CD4-positive, alpha-beta T cell treated with Interleukin-12 subunit alpha and Interleukin-12 subunit beta, for 1 hour (primary cell): Measurements from ENCODE around the gene ARHGEF7.

Source experiments
- DNase-seq: peaks from one replicate; pipeline ENCODE4 v3.0.0-alpha.2; 2020

ARHGEF7 gene

DNA sequence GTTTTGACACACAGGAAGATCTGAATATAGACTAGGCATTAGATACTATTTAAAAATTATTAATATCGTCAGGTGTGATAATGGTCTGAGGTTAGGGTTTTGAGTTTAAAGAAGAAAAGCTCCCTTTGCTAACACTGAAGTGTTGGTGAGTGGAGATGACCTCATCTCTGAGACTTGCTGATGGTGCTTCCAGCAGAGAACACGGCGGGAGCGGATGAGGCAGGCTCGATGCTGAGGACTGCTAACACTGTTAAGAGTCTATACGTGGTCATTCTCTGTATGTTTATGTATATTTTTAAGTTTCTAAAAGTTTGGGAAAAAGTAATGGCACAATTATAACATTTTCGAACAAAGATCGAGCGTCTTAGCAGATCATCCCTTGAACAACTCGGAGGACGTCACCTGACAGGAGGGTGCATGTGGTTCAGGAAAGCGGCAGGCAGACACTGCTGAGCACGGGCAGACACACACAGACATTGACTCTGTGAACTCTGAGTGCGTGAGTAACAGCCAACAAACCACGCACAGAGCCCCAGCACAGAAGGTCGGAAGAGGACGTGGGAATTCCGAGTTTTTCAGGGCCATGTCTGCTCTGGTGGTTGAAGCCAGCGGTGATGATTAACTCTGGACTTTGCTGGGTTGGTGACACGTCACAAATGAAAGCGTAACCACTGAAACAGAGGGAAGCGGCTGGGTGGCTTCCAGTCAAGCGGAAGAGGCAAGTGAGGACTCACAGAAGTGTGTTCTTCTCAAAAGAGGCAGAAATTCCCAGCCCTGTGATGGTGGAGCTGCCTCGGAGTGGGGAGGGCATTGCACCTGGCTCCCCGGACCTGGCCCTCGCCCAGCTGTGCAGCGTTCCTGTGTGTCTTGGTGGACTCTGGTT is 113.4 kb downstream of the ARHGEF7 start:
- DNase-seq: no peak

DNA sequence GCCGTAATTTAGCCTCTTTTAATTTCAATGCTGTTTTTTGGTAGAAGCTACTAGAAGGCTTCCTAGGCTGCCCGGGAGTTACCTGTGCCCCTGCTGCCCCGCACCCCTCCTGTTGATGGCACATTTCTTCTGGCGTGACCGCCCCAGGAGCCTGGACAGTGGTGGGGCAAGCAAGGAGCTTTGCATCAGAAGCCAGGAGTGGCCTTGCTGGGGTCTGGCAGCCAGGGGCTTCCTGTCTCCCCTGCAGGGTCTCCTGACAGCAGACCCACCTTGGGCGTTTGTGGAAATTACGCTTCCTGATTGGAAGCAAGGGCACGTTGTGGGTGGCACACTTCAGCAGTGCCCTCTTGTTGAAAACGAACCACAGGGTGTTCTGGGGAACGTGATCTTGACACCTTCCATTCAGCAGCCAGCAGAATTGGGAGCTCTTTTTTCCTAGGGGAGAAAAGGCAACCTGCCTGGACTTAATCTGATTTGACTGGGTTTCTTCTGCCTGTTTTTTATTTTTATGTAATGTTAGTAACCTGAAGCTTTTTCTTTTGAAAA is 115.3 kb downstream of the ARHGEF7 start:
- DNase-seq: no peak

DNA sequence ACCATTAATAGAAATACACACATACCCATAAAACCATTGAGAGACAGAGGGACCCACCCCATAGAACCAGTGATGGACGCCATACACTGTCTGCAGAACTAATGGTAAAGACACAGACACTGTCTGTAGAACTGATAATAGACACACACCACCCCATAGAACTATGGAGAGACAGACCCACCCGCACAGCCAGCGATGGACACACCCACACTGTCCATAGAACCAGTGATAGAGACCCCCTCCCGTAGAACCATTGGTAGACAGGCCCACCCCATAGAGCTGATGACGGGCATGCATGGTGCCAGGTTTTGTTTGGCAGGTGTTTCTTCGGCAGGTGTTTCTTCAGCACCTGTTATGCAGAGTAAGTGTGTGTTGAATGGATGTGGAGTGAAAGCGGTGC is 117.1 kb downstream of the ARHGEF7 start:
- no peak for DNase-seq

DNA sequence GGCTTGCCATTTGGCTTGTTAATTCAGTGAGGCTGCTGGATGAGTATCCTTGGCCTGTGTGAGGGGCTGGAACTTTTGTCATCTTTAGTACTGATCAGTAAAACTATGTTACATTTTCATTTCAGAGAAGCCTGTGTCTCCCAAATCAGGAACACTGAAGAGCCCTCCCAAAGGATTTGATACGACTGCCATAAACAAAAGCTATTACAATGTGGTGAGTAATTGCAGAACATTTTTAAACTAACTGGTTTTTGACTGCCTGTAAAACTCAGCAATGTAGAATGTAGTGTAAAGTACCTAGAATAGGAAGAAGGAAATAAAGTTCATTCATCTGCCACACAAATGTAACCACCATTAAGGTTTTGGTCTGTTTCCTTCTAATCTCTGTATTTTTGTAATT is 118.0 kb downstream of the ARHGEF7 start:
- no peak for DNase-seq

DNA sequence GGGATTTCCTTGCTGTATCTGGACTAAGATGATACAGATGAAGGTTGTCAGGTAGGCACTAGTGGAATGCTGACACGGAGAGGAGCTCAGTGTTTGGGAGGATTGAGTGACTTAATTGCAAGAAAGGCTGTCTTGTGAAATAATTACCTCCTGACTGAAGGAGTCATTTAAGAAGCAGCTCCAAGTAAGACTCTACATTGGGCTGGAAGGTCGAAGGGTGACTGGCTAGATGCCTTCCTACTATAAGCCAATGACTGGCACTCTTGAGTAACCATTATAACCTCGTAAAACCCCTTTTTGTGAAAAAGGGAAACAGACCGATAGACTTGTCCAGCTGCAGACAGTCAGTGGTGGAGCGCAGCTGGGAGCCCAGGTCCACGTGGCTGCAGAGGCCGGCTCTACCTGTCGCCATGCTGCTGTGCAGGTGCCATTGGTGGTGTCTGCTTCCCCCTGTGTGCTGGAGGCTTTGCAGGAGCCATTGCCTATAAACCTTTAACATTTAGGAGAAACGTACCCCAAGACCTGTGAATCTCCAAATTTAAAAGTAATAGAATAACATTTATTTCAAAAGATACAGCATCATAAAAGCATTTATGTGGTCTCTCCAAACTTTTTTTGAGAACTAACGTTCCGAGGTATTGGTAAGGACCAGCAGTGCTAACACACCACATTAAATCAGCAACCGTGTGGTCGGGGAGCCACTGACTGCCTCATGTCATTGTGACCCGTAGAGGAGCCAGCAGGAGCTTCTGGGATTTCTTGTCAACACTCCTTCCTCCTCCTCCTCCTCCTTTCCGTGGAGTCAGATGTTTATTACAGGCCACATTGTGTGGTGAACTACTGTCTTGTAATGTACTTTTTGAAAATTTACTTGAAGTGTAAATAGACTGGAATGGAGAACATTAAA is 124.9 kb downstream of the ARHGEF7 start:
- no peak for DNase-seq

DNA sequence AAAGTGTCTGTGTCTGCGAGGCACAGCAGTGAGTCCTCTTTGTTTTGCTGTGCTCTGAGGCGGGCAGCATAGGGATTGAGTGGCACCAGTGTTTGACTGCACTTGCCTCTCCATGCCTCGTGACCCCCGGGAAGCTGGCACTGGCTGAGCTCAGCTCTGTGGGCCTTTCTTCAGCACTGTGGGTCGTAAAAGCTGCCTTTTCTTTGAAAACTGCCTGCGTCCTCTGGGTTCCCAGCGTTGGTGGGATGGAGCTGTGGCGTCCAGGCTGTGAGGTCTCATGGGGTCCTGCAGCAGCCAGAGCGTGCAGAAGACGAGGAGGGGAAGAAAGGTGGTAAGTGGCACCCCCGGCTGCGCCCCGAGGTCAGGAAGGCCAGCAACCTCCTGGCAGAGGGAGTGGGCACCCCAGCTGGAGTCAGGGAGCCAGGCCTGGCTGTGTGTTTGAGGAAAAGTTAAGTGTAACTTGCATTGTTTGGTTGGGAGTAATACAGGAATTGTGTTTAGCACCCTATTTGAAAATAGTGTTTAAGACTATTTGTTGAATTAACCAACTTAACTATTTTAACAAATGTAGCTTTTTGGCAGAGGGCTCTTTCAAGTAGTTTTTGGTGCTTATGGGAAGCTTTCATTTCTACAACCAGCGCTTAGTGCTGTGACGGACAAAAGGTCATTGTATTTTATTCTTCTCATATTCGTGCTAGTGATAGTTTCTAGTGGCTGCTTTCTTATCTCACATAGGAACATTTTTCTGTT is 126.1 kb downstream of the ARHGEF7 start:
- no peak for DNase-seq

DNA sequence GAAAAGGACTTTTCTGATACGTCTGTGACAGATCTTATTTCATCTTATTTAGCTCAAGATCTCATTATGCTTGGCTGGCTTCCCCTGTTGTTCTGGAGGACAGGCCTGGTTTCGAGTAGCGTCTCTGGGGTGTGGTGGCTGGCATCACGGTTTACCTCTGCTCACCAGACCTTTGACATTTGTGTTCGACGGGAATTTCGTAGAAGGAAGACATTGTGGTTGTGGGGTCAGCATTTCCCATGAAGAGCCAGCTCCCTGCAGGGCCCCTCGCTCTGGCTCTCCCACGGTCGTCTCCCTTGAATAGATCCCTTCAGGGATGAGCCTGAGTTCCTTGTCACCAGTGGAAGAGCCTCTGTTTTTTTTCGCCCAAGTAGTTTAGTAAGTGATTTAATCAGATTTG is 126.8 kb downstream of the ARHGEF7 start:
- DNase-seq: no peak

DNA sequence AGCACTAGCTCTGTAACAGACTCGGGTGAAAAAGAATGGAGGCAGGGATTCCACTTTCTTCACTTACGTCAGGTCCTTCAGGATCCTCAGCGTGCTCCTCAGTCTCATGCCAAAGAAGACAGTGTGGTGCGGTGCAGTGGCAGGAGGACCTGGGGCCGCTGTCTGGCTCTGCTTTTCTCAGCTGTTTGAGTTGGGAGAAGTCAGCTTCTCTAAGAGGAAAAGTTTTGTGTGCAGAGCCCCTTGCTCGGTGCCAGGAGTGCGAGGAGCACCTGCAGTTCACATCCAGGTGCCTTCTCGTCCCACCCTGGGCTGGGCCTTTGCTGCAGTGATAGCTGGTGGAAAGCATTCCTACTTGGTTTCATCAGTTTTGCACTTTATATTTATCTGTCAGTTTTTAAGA is 127.5 kb downstream of the ARHGEF7 start:
- DNase-seq: no peak

DNA sequence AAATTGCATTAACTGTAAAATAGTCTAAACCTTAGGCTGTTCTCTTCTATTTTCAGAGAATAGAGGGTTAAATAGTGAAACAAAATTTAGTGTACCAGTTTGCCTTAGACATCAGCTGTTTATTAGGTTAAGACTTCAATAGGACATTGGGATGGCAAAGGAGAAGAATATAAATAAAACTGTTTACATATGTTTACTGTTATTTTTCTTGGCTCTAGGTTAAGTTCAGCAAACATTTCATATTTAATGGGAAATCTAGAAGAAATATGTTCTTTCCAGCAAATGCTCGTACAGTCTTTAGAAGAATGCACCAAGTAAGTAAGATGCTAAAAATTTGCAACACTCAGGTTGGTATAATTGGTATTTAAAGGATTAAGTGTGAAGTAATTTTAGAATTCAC is 128.9 kb downstream of the ARHGEF7 start:
- no peak for DNase-seq

DNA sequence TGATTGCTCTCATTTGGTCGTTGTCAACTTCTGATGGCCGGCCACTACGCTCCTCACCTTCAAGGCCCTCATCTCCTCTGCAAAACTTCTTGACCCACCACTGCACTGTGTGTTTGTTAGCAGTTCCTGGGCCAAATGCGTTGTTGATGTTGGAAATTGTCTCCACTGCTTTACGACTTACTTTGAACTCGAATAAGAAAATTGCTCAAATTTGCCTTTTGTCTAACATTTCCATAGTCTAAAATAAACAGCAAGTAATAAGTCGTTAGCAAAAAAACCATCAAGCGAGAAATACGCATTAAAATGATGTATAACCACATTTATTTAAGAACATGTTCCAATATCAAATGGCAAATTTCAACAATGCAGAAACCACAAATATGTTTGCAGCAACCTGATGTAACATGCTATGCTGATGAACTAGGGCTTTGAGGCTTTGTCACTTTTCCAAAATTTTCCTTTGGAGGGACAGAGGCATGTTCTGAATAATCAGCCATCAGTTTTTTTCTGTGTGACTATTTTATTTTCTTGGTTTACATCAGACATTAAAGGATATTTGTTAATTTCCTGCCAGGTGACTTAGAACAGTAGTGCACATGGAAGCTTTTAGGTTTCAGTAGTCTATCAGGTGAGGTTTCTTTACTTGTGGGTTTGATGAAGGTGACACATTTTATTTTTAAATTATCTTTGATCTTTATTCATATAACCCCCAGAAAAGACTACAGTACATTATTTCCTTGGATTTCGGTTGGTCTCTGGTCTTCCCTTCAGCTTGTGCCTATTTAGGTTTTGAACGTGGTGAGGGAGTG is 130.7 kb downstream of the ARHGEF7 start:
- no peak for DNase-seq

DNA sequence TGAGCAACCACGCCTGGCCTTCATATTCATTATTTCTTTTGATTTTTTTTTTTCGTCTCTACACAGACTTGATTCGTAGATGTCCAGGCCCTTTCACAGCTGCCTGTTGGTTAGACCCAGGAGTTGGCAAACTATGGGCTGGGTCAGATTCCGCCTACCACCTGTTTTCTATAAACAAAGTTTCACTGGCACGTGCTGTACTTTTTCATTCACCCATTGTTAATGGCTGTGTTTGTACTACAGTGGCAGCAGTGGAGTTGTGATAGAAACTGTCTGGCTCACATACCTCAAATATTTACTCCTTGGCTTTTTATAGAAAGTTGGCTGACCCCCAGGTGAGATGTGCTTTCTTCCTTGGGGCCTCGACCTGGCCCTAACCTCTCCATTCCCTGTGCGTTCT is 132.4 kb downstream of the ARHGEF7 start:
- DNase-seq: no peak

DNA sequence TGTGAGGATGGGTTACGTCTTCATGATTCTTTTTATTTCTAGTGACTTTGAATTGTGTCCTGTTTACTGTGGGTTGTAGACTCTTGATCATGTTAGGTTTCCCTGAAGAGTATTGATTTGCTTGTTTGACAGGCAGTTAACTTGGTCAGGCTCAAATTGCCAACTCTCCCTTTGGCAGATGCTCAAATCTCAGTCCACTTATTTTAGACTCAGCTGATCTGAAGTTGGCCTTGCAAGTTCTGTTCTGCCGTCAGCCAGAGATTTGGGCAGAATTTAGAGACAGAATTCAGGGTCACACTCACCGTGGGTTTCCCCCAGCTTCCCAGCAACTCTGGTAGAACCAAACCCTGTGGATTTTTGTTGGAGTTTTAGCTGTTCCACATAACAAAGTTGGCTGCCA is 133.7 kb downstream of the ARHGEF7 start:
- DNase-seq: no peak

DNA sequence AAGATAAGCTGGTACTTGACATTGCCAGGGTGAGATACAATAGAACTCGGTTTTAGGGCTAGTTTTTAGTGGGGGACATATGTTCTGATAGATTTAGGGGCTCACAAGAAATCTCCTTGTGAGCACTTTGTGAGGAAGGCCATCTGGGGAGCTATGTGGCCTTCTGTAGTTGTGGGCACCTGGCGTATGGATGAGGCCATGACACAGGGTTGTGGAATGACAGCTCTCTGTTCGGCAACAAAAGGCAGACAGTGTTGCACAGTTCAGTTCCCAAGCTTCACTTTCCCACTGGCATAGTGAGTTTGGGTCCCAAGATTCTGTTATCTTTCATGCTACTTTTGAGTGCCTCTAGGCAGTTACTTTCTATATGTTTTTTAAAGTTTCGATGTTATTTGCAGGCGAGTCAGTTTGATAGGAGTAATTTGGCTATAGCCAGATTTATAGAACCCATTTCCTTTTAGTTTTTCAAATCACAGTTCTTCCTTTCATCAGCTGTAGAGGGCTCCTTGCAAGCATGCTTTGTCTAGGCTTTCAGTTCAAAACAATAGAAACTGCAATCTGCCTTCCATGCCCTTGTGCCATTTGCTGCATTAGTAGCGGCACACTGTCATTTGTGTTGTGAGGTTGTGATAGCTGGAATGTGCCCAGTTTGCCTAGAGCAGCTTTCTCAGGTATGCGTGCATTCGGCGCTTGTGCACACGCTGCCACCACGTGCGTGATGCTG is 134.7 kb downstream of the ARHGEF7 start:
- DNase-seq: no peak

DNA sequence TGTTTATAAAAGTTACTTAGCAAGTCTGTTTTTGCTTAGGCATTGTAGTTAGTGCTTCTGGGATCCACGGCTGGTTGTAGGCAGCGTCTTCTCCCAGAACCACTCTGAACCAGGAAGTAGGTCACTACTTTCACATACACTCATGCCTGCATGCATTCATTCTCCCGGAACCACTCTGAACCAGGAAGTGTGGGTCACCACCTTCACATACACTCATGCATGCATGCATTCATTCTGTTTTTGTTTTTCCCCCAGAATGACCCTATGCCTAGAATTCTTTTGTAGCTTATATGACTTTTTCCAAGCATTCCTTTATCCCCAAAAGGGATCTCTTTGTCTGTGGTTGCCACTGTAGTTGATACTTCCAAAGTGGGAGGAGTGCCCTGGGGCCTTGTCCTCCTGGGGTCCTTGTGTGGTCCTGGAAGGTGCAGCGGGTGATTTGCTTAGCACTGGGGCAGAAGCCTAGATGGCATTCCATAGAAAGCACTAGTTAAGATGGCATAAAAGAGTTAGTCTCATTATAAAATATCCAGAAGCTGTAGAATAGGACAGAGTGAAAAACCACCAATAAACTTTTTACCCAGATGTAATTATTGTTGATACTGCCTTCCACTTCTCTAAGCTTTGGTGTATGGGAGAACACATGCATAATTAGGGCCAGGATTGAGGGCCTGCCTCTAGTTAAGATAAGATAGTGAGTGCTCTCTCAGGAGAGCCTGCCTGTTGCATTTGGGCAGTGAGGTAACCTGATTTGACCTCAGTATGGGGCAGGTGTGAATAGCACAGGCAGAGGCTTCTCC is 136.7 kb downstream of the ARHGEF7 start:
- DNase-seq: no peak

DNA sequence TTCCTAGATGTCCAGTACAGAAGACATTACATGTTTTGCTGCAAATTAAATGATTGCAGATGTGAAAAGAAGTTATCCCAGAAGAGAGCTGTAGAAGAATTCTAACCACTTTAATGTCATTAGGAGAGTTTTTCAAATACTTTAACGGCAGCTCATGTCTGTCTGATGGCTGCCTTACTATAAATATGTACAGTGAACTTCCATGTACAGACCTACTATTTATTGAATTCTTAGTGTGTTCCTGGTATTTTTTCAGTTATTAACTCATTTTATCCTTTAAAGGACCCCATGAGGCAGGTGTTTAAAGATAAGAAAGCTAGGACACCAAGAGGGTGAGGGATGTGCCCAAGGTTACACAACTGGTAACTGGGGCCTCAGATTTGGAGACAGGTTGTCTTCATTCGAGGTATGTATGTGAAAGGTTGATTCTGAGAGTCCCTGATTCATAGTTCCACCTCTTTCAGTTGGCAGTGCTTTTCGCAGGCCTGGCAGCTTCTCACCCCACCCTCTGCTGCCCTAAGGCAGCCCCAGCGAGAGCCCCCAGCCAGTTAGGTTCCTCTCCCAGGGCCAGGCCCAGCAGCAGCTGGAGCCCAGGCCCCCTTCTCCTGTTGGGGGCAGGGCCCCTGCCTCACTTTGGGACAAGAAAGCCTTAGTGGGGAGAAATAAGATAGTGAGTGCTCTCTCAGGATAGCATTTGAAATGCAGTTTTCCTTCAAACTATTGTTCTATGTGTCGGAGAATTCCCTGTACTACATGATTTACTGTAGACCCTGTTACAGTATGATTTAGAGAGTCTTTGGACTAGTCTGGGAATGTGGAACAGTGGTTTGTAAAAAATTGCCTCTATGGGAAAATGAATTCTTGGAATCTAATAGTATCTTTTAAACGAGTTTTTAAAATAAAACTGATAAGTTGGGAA is 137.6 kb downstream of the ARHGEF7 start:
- no peak for DNase-seq

DNA sequence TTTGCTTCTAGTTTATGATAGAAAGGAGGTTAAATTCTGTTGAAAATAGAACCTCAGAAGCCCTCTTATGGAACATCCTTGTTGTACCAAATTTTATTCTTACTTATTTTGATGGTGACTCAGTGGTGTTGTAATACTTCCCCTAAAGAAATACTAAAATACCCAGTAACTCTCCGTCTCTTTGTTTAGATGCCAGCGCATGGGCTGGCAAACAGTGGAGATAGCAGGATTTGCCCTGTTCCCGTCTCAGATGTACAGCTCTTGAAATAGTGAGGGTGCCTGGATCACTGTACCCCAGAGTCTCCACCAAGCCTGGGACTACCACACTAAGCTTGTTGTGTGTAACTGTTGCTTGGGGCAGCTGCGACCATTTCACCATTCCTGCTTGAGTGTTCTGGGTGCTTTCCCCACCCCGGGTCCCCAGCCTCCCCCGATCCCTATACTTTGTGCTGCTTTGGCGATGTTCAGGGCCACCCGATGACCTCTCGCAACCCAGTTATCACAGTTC is 138.3 kb downstream of the ARHGEF7 start:
- DNase-seq: no peak

DNA sequence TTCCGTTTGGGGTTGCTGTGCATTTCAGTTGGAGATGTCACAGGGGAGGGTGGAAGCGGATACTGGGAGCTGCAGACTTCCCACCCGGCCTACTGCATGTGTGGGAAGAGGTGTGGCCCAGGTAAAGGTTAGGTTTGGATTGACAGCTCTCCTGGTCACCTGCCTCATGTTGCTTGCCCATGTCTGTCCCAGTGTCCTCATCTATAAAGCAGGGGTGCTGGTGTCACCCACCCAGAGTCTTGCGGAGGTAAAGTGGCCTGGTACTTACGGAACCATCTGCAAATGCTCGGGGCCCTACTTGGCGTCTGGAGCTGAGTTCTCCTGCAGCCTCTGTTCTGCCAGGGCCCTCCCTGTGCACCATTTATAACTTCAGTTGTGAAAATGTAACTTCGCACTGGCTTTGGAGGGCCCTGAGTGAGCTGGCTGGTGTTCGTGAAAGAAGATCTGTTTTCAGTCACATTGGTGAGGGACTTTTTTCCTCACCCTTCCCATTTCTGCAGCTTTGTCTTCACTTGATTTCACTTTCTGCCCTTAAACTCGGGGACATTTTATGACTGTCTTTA is 140.2 kb downstream of the ARHGEF7 start:
- DNase-seq: no peak

DNA sequence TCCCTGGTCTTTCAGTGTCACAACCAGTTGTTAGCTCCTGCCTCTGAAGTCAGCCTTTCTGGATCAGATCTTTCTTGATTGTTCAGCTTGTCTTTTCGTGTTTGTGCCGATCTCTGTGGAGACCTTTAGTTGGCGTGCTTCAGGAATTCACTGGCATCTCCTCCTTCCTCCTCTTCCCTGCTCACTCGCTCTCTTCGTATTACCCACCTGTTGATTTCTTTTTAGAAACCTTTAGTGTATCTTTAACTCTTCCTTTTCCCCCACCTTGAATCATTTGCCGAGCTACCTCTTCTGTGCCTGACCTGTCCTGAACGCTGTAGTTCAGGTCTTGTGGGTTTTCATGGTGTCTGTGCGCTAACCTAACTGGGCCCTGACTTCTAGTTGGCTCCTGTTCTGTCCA is 141.3 kb downstream of the ARHGEF7 start:
- DNase-seq: no peak

DNA sequence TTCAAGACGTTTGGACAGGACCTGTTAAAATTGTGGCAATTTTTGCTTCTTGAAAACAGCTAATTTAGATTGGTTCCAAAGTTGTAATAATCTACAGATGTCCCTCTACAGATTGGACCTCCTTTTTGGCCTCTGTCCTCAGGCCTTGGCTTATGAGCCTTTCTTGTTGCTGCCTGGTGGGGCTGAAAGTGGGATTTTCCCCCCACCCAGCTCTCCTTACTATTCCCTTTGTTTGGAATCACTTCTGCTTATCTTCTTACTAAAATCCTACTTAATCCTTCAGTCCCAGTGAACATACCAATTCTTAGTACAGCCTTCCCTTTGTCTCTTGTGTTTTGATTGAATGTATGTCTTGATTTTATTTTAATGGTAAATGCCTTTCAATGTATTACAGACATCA is 141.8 kb downstream of the ARHGEF7 start:
- DNase-seq: no peak
